HG03432 (cell line): ENCODE data around the gene CDK18.
"Not testable (repeated sequence)": the region's sequence is repeated elsewhere in the genome, so short reads cannot be mapped to it uniquely, and the experiment has no call there.

ENCODE experiments used
- ATAC-seq: cut with Tn5 transposase; IDR thresholded peaks from one replicate; pipeline ENCODE4 v1.9.1; 2021; ENCODE audit warnings: mild to moderate bottlenecking, moderate library complexity; ENCODE audit not compliant: unreplicated experiment

CDK18 gene

DNA sequence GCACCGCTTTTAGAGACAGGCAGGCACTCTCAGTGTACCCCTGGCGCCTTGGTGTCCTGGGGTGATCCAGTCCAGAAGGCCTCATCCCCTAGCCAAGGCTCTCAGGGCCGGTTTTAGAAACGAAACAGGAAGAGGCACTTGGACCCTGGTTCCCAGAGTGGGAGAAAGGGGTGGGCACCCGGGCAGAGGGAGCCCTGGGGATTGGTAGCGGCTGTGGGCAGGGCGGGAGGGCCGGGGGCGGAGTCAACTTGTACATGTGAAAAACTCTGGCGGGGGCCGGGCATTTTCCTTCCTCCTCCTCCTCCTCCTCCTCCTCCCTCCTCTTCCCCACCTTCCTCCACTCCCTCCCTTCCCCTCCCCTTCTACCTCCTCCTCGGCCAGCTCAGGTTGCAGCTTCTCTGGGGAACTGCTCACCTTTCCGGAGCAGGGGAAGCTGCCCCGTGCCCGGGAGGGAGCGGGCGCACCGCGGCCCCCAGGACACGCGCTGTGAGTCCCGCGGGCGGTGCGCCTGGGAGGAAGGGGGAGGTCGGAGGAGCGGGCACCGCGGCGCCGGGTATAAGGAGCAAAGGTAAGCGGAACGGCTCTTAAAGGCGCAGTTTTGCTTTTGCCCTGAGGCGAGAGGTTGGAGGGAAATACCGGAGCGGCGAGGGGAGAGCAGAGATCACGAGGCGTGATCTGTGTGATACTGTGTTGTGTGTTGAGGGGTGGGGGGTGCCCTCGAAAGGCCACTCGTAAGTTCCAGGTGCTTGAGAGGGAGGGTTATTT lies at the start of gene CDK18:
TSS of gene CDK18 (plus strand) at position 359 of the 765 bp plus-strand sequence. CDS start 18,499 bp downstream, outside the sequence.
- ATAC-seq, result no peak

DNA sequence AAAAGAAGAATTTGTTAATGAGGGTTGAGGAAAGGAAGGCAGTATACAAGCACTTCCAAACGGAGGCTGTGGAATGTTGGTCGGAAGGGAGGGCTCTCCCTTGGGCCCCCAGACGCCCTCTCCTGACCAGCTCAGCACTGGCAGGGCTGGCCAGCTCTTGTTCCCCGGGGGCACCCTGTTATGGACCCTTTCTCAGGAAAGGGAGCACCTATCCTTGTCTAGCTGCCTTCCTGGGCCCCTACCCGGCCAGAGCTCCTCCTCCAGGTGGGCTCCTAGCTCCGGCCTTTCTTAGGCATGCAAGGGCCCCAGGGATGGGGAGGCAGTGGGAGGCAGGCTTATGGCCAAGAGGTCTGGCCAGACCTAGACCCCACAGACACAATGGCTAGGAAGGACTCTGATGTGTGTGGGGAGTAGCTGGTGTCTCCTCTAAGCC lies 49.5 kb upstream of the CDK18 start:
- ATAC-seq, result no peak

DNA sequence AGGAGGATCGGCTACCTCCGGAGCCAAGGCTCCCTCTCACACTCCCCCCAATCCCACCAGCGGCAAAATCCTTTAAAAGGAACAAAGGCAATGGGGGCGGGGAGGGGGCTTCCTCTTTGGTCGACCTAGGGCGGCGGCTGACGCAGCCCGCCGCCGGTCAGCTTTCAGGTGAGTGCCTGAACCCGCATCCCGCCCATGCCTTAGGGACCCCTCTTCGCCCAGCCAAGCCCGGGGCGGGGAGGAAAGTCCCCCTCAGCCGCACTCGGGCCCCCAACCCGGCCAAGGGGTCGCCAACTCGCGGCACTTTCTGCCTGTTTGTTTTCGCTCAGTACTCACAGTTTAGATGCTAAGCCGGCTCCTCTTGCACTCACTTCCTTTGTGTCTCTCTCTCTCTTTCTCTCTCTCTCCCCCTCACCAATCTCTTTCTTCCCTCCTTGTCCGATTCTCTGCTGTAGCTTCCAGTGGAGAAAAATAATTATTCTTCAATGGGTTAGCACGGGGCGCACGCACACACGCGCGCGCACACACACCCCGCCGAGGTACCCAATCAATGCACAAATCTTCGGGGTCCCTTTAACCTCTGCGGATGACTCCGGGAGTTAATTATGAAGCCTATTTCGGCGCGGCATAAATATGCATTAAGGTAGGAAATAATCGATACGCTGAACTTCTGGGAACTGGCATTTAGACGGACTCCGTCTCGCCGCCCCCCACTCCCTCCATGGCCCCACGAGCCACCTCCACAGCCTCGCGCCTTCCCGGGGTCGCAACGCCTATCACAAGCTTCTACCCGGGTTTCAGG lies 48.7 kb upstream of the CDK18 start, which contains the start of gene BLACAT1:
TSS of gene BLACAT1 (minus strand) at position 465 of the 802 bp plus-strand sequence.
- ATAC-seq, result no peak

DNA sequence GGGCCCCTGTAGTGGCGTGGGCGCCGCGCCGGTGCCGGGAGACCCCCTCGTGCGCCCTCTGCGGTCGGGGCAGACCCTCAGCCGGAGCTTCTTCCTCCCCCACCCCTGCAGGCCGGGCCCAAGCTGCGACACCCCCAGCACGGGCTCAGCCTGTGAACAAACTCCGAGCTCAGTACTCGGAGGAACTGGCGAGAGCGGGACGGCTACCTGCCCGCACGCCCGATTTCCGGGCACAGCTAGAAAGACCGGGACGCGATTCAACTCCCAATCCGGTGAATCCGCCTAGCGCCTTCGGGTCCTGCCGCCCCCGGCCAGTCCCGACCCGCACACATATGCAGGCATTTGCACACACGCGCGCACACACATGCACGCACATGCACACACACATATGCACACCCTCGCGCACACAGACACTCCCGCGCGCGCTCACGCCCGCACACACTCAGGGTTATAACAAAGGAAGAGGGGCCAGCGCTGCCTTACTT lies 48.0 kb upstream of the CDK18 start:
- ATAC-seq, result no peak

DNA sequence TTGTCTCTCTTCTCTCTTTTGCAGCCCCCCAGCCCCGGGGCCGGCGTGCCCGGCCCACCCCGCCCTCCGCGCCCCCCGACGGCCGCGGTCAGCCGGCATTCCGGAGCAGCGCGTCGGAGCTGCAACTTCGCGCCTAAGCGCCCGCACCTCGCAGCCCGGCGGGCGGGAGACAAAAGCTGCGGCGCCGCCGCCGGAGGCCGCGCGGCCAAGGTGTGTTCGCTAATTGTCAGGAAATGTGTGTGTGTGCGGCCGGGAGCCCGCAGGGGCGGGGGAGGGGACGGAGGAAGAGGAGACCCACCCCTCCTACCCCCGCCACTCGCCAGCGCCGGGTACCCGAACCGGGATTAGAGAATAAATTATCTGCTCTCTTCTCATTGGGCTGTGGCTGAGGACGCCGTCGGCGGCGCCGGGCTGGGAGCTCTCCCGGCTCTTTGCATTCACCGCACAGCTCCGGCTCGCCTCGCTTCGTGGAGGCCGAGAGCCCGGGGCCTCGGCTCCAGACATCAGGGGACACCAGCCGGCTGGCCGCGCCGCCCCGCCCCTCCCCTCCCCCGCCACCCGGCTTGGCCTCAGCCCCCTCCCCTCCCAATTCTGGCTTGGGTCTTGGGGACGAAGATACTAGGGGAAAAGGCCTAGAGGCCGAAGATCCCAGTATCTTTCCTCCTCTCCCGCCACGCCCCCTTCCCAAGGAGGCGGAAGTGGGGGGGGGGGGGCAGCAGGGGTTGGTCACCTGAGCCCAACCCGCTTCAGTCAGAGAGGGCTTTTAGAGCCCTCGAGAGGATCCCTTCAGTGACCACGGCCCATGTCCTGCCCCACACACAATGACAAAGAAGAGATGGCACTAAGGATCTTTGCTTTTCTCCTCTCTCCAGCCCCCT lies 47.4 kb upstream of the CDK18 start:
- no peak for ATAC-seq

DNA sequence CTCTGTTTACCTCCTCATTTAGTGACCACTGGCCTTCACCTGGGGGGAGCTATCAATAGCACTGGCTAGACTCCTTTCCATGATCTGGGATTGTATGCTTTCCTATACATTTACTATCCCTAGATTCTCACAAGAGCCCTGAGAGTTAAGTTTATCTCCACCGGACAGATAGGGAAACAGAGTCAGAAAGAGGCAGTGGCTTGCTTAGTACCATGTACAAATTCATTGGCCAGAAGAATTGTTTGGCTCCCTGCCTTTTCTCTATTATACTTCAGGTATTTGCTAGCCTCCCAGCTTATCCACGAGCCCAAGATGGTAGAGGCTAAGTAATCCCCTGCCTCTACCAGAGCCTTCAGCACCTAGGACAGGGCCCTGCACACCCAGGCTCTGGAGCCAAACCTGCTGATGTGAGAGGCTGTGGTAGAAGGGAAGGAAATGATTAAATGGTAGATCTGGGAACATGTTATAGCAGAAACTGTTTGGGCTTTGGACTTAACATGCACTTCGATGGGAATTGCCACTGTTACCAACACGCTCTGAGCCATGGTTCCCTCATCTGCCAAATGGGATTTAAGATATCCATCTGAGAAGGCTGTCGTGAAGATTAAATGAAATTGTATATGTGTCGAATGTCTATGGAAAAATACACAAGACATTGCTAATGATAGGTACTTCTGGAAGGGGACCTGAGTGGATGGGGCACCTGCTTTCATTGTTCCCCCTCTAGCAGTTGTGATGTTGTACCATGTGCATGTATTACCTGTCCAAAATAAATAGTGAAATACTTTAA lies 45.5 kb upstream of the CDK18 start:
- no peak for ATAC-seq

DNA sequence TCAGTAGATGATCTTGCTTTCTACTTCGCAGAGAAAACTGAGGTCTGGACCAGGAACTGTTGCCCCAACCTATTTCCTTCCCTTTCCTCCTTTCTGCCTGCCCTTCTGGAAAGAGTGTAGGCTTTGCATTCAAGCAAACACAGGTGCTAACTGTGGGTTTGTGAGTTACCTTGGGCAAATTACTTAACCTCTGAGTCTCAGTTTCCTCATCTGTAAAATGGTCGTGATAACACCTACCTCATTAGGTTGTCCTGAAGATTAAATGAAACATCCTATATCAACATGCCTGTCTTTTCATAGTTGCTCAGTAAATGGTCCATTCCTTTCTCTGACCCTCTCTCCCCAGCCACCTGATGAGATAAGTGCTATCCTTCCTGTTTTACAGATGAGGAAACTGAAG lies 39.1 kb upstream of the CDK18 start:
- no peak for ATAC-seq

DNA sequence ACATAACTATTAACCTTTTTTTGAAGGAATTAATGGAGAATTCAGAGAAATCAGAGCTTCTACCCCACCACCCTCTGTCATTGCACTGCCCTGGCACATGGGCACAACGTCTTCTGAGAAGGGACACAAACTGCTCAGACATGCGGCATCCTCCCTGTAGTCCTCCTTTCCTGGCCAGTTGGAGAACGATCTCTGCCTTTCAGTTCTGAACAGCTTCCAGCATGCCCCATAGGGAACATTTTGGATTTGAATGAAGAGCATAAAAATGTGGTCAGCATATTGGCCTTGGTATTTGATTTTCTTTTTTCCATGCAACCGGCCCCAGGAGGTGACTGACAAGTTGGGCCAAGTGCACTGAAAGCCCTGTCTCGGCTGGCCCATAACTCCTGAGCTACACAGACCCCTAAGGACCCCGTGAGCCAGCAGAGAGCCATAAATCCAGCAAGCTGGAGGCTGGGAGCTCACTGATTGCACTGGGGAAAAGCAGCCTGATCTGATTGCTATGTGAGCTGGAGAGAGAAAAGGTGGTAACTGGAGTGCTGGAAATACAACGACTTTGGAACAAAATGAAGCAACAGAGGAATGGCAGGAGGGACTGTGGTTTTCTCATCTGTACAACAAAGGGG lies 37.8 kb upstream of the CDK18 start:
- ATAC-seq, result no peak

DNA sequence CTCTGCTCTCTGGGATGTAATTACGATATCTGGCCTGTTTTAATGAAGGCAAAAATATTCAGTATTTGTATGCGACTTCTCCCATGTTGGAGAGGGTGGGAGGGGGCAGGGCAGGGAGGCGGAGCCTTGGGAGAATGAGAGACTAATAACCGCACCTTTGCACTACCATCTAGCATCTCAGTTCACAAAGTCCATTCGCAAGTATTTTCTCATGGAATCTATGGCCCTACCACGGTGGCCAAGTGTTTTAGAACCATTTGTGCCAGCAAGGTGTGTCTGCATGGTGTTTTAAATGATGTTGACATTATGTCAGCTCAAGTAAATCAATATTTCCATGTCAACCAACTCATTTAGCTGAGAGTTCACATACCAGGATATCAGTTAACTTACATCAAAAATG lies 34.3 kb upstream of the CDK18 start:
- ATAC-seq, result no peak

DNA sequence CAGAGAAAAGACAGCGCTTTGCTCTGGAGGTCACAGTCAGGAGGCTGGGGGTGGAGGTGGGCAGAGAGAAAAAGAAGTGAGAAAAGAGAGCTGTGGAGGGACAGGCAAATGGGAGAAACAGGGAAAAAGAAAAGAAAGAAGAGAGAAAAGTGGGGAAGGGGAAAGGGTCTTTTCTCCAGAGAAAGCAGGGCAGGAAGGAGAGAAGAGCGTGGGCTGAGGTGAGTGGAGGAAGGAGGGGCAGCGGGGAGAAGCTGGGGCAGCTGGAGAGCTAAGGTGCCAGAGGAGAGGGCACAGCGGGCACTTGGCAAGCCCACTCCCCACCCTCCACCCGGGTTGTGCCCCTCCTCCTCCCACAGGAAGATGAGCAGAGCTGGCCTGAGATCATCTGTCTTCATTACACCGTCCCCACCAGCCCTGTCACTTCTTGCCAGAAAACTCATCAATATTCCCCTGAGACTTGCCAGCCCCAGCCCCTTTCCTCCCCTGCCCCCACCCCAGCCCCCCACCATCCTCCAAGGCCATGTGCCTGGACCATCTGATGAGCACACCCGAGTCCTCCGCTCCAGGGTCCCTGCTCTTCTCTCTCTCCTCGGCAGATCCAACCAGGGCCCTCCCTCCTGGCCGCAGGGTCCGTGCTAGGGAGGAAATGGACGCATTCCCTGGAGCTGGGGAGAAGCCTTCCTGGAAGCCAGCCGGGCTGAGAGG lies 31.6 kb upstream of the CDK18 start:
- no peak for ATAC-seq

DNA sequence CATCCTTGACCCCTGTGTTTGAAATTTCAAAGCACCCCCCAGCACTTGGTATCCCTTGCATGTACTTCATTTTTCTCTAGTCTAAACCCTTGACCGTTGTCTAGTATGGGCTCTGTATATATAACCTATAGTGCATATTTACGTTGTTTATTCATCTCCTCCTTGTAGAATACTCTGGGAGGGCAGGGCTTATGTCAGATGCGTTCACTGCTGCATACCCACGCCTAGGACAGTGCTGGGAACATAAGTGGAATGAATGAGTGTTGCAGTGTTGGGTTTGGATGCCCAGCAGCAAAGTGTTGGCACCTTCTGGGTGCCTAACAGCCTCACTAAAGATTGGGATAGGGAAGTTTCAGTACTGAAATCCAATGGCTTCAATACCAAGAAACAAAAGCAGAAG lies 31.0 kb upstream of the CDK18 start:
- ATAC-seq, result no peak

DNA sequence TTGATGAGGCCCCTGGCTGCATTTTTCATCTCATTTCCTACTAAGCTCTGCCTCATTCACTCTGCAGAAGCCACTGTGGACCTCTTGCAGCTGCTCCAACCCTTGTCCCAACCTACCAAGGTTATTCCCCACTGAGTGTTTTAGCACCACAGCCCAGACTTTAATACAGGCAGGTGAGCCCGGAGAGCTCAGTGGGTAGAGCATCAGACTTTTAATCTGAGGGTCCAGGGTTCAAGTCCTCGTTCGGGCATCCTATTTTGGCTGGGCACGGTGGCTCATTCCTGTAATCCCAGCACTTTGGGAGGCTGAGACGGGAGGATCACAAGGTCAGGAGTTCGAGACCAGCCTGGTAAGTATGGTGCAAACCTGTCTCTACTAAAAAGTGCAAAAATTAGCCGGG lies 30.5 kb upstream of the CDK18 start:
- no peak for ATAC-seq

DNA sequence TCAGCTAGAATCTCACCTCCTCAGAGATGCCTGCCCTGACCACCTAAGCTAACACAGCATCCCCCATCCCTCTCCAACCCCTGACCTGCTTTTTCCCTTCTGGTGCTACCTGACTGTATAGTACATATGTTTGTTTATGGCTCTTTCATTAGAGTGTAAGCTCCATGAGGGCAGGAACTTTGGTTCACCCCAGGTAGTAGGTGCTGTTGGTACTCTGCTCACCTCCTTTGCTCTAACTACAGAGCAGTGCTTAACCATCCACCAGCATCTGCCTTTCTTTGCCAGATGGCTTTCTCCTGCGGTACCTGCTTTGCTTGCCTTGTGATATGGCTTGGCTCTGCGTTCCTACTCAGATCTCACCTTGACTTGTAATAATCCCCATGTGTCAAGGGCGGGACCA lies 29.9 kb upstream of the CDK18 start:
- no peak for ATAC-seq

DNA sequence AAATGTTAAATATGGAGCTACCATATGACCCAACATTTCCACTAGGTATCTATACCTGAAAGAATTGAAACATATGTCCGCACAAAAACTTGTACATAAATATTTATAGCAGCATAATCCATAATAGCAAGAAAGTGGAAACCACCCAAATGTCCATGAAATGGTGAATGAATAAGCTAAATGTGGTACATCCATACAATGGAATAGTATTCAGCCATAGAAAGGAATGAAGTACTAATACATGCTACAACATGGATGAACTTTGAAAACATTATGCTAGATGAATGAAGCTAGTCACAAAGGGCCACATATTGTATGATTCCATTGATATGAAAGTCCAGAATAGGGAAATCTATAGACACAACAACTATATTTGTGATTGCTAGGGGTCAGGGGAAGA lies 28.6 kb upstream of the CDK18 start:
- ATAC-seq, result no peak

DNA sequence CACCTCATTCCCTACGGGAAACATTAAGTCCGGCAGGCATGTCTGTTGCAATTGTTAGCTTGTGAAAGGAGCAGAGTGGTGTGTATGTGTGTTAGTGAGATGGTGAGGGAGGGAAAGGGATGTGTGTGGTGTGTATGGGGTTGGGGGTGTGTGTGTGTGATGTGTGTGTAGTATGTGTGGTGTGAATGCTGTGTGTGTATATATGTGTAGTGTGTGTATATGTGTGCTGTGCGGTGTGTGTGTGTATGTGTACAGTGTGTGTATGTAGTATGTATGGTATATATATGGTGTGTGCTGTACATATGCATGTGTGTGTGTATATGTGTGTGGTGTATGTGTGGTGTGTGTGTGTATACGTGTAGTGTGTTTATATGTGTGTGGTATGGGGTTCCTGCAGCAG lies 27.8 kb upstream of the CDK18 start:
- ATAC-seq, result no peak

DNA sequence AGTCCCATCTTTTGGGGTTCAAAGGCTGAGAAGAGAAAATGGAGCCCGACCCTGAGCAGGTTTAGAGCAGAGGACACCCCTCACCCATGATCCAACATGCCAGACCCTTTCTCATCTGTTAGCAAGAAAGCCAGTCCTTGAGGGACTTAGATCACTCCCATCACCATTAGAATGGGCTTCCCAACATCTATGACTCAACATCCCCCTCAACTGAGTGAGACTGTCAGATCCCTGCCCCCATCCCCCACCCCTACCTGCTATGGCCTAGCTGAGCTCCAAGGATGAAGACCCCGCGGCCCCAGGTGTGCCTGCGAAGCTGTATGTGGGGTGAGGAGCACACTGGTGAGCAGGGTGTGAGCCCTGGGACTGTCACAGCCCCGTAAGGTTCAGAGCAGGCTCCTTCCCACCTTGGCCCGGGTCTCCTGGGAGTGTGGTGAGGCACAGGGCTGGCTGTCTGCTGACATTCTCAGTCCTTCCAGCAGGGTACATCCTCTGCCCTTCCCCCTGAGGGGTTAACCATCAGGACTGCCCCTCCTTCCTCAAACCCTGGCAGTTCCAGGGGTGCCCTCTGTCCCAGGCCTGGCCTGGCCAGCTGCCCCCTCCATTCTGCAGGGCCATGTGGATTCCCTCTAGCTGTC lies 27.2 kb upstream of the CDK18 start:
- no peak for ATAC-seq

DNA sequence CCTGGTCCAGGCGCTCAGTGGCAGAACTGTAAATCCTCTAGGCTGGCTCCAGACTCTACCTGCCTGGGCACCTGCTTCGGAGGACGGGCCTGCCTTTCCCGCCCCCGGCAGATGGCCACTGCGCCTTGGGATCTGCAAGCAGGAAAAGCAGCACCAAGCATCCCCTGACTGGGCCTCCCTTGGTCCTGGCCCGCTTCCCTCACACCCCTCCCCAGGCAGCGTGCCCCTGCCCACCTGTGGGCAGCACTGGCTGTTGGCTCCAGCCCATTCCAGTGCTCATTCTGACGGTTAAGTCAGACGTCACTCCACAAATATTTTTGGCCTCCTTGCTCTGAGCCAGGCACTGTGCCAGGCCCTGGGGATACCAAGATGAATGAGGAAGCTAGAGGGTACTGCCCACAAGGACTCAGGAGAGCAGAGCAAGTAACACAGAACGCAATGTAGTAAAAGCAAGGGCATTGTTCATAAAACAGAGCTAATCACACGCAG lies 26.7 kb upstream of the CDK18 start:
- no peak for ATAC-seq

DNA sequence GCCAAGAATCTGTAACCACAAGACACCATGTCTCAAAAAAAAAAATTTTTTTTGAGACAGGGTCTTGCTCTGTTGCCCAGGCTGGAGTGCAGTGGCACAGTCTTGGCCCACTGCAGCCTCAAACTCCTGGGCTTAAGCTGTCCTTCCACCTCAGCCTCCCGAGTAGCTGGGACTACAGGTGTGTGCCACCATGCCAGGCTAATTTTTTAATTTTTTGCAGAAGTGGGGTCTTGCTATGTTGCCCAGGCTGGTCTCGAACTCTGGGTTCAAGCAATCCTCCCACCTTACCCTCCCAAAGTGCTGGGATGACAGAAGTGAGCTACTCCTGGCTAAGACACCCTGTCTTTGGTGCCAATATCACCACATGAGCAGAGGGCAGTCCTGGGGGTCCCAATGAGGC lies 25.5 kb upstream of the CDK18 start:
- not testable (repeated sequence) for ATAC-seq
